IPS-NIHi7 (cell line): ENCODE results near the gene TSHZ2.

Experiments
- DNase-seq: peaks from one replicate; pipeline ENCODE4 v3.0.0; 2012; ENCODE audit warnings: mixed read lengths; ENCODE audit errors: extremely low spot score

Gene TSHZ2

DNA sequence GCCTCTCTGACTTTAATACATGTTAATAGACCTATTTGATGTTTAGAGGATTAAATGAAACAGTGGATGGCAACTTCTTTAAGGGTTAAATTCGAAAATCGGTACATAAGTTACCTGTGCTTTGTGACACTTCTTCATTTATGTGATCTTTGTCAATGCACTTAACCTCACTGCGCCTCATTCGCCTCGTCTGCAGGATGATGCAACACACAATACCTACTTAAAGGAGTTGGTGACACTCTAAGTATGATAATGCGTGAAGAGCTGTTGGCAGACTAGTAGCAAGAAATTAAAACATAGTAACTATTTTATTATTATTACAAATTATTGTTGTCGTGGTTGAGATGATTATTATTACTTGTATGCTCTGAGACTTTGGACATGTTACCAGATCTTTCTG is 92.8 kb downstream of the TSHZ2 start:
- no peak for DNase-seq

- no peak for DNase-seq
Observed at GRCh38 chr20:53068241-53068640, 96.1 kb downstream of the TSHZ2 start.

- no peak for DNase-seq
Observed at GRCh38 chr20:53069132-53069531, 97.0 kb downstream of the TSHZ2 start.

DNA sequence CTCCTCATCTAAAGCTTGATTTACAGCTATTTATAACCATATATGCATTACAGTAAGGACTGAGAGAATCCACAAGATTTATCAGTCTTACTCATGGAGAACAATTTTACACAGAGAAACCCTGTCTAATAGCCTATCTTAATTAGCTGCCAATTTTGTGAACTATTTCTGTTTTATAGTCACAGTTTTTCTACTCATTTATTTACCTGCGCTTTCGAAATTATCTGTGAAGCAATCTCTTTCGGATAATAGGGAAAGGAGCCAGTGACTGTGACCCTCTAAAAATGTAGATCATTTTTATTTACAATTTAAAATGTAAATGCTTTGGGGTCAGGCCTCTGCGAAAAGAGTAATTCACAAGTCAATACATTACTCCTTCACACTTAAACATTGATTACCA is 98.1 kb downstream of the TSHZ2 start:
- DNase-seq = no peak

DNA sequence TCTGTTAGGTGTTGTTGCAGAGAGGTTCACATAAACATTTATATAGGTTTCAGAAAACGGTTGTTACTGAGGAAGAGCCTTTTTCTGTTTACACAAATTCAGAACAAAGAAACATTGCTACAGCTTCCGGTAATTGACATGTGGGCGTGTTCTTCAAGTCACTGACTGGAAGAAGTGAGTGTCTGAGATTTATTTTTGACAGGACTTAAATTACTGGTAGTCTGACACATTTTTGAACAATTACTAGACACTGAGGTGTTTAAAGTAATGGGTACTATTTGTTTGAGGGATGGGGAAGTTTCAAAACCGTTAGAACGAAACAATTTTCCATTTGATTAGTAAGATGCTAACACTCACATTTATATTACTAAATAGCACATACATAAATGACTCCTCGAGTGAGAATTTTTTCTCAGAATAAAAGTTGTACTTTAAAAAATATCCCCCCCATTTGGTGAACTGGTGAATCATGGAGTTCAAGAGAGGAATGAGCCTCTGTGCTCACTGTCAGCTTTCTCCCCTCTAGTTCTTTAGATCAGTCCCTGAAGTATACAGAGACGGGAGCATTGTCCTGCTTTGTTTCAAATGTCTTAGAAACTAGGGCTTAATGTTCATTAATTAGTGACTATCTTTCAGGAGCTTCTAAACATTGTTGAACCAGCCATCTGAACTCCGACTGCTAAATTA is 98.7 kb downstream of the TSHZ2 start:
- DNase-seq = no peak

GRCh38 chr20:53071833-53072232 is 99.7 kb downstream of the TSHZ2 start:
- no peak for DNase-seq

GRCh38 chr20:53072923-53073579 is 100.9 kb downstream of the TSHZ2 start:
- no peak for DNase-seq

DNA sequence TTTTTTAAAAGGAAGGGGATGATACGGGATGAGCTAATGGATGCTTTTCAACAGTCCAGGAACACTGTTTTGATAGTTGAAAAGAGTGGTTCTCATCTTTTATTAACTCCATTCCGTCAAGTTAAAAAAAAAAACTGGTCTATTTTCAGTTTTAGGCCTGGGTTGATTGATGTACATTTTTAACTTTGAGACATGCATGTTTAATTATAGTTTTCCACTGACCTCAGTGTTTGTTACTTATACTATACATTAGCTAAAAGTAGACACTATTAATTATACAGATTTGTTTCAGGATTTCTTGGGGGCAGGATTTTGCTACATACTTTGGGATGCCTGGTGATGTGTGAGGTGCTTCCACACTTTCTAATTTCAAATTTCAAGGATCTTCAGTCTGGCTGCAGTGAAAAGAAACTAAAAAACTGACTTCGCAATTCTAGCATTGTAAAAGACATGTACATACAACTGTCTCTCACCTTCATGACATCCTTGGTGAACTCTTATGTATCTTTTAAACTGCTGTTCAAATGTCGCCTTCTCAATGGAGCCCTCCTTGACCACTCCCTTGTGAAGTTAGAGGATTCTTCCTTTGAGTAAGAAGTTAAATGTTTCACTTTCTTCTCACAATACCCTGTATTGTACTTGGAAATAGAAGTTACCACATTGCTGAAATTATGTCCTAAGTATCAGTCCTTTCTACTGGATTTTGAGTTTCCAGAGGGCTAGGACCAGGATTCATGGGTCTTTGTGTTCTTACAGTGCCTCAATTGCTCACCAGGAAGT is 101.7 kb downstream of the TSHZ2 start:
- DNase-seq = no peak

DNA sequence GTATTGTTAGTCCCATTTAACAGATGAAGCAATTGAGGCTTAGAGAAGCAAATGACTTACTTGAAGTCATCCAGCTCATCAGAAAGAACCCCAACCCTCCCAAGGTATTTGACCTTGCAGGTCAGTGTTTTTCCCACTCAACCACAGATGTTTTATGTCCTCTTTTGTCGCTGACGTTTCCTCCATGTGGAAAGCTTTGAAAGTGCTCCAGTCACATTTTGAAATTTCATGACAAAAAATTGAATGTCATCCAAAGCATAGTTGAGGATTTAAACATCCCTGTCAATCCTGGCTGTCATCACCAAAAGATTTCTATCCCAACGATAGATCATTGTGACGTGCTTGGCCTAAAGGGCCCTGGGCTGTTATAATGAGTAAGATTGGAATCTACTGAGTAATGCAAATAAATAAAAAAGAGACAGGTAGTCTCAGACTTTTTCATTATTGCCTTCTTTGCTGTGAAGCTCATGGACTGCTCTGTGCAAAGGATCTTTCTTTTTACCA is 102.7 kb downstream of the TSHZ2 start:
- no peak for DNase-seq

DNA sequence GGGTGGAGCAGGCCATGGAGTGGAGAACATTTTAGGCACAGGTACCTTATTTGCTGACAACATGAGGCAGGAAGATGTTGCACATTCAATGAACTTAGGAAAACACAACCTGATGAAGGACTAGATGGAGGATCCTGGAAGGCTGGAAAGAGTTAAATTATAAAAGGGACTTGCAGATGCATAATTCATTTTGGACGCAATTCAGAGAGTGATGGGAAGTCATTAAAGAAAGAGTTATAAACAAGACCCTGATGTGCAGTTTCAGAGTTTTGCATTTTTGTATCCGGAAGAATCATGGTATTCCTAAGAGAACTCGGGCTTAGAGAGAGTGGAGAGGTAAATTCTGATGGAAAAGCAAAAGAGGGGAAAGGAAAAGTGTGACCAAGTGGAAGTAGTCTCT is 104.5 kb downstream of the TSHZ2 start:
- DNase-seq = no peak

DNA sequence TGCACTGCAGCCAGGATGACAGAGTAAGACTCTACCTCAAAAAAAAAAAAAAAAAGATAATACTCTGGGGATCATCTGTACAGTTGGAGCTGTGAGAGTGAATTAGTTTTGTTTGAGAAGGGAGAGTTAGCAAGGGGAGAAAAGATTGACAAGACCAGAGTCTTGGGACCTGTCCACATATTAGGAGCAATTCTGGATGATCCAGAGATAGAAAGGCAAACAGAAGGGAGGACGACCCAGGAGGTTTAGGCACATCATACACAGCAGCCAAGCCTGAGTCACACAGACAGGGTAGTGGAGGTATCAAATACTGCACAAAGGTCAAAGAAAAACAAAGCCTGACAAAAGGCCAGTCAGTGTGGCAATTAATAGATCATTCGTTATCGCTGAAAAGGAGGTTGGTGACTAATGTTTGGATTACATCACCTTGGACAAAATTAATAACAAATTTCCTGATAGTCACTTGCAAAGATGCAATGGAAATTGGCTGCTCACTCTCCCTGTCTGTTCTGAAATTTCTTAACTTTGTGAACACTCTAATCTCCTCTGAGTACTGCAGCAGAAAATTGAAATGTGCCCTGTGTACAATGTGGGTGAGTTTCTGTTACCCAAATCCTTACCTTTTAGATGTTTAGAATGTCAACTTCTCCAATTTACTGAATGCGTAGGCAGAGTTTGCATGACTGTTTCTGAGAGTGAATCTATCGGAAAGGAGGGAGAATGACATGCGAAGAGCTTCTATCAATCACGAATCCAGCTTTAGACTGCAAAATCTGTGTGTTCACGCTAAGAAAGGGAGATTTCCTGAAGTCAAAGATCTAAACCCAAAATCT is 105.4 kb downstream of the TSHZ2 start:
- no peak for DNase-seq

- no peak for DNase-seq
Observed at GRCh38 chr20:53078761-53079160, 106.6 kb downstream of the TSHZ2 start.

DNA sequence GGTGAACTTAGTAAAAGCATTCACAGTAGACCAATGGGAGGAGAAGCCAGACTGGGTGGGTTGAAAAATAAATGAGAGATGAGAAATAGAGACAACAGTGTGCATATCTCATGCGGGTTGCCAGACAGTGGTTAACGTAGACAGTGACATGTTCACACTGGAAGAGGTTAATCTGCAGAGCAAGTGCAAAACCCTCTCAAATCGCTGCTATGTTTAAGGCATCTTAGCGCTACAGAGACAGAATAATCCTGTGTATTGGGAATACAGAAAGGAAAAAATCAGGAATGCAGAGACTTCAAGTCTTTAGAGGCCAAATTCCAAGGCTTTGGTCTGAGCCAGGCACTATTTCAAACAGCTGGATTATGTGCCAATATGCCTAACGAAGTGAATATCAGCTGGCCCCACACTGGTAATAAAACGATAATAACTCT is 107.1 kb downstream of the TSHZ2 start:
- DNase-seq = no peak

GRCh38 chr20:53079828-53080686 is 107.9 kb downstream of the TSHZ2 start:
- no peak for DNase-seq

DNA sequence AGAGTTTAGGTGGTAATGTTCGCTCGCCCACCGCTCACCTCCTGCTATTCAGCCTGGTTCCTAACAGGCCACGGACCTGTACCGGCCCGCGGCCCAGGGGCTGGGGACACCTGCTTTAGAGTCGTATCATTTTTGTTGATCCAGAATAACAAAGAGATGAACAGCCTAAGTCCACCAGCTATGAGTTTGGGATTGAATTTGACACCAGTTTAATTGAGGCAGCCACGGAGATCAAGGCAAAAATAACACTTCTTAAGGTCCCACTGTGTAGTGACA is 108.5 kb downstream of the TSHZ2 start:
- DNase-seq = no peak

GRCh38 chr20:53080969-53081871 is 109.1 kb downstream of the TSHZ2 start:
- no peak for DNase-seq

DNA sequence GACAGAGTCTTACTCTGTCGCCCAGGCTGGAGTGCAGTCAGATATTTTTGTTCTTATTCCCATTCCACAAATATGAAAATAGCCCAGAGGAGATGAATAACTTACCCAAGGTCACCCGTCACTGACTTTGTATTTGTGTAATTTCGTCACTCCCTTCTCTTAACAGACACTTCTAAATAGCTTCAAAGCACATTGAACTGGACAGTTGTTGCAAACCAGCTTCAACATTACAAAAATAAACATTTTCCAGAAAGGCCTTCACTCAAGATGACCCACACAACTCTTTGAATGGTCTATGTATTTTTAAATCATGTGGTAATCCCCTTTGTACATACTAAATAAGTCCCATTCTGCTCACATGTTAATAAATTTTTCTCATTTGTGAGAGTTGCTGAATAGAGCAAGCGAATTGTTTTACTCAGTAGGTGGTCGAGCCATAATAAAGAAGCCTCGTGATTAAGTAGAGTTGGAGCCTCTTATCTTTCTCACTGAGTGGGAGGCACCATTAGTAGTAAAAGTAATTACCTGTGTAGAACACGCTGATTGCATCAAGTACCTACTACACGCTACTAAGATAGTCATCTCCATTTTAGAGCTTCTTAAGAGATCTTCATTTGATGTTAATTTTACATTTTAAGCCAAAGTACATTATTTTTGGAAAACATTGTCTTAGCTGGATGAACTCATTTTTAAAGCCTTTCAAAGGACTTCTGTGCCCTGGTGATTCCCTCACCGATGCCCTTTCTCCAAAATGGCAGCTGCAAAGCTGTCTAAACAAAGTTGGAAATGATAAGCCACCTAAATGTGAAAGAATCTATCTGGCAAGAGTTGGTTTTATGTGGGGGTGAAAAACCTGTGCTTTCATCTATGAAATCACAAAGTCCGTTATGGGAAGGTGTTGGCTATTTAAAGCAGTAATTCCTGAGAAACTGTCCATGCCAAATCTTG is 110.0 kb downstream of the TSHZ2 start:
- no peak for DNase-seq

DNA sequence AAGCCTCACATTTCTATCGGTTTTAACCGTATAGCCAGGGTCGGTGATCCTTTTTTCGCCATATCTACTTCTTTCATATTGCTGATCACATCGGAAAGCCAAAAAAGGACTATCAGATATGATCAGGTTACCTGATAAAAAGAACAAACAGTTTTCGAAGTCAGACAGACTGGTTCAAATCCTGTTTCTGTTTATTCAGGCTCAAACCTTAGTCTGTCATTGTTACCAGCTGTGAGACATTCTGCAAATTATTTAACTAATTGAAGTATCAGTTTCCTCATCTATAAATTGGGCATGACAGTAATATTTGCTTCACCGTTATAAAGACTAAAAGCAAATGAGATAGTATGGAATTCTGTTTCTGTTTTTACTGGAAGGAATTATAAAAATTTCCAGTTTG is 111.3 kb downstream of the TSHZ2 start:
- DNase-seq = no peak
